T-helper 1 cell treated with Interleukin-12 subunit alpha and Interleukin-12 subunit beta and Interleukin-4 antibody, amounts not matched to agents 30 ng/mL and 1 ng/mL, for 36 hours (primary cell): ENCODE data around the gene DNAJC2. TPM values are rescaled to one million over a fixed set of nuclear protein-coding genes. Genes with fewer than 3 reads are reported as not detected.

Source experiments
- intact Hi-C: fragments of 100-400 bp; cut with micrococcal nuclease; formaldehyde crosslinking; loops from one replicate; pipeline ENCODE4 v1.15.1; 2024
- total RNA-seq: library from RNA; stranded (reverse); gene quantifications from 2 replicates; pipeline ENCODE4 v1.2.3, GENCODE V29; 2022

Gene DNAJC2, protein sequence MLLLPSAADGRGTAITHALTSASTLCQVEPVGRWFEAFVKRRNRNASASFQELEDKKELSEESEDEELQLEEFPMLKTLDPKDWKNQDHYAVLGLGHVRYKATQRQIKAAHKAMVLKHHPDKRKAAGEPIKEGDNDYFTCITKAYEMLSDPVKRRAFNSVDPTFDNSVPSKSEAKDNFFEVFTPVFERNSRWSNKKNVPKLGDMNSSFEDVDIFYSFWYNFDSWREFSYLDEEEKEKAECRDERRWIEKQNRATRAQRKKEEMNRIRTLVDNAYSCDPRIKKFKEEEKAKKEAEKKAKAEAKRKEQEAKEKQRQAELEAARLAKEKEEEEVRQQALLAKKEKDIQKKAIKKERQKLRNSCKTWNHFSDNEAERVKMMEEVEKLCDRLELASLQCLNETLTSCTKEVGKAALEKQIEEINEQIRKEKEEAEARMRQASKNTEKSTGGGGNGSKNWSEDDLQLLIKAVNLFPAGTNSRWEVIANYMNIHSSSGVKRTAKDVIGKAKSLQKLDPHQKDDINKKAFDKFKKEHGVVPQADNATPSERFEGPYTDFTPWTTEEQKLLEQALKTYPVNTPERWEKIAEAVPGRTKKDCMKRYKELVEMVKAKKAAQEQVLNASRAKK
- 35.5 and 39.5 TPM in 2 replicates for total RNA-seq

DNA sequence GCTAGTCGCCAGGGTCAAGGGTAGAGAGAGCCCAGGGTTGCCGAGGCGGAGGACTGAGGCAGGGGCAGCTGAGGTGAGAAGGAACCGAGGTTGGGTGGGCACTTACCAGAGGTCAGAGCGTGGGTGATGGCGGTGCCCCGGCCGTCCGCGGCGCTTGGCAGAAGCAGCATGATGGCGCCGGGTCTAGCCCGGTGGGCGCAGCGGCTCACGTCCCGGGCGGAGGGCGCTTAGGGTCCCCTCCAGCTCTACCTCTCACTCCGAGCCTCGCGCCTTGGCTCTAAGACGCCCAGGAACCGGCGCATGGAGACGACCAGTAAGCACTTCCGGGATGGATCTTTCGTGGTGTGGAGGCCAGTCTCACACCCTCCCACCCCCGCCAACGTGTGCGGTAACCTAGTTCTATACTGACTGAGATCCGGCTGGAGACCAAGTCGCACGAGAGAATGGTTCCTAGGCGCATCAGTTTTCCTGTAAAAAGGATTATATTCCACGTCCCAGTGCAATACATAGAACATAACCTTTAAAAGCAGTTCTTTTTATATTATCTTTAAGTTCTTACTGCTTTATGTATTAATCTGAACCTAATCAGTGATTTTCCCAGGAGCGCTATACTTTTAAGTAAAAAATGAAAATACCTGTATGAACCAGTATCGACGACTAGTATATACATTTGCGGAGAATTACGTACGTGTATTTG lies at the start of gene DNAJC2:
Gene DNAJC2, minus strand, starts transcription at position 315 of the 697 bp plus-strand sequence. Its CDS starts 145 bp downstream, at position 170.
- intact Hi-C loops, result loop anchor here (1.0 to 10.0 kb wide), 8 partner anchors 47 to 1600 kb away; partner anchors contain the start of genes ARMC10, CUX1, FAM185A and NAPEPLD

DNA sequence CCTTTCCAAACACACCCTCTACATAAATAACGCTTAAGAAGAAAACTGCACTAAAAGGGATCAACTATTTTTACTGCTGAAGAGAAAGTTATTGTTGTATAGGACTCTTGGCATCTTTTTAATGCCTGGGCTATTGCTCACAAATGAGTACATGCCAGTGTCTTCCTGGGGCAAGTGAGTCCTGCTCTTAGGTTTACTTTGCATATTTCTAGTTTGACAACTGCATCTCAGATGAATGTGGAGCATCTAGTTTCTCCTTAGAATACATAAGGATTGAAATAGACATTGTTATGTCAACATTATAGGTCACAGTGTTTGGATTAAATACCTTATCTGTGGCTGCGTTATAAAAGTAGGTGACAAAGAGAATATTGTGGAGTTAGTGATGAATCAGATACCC lies 47.4 kb upstream of the DNAJC2 start:
- intact Hi-C loops, result no loop called here

DNA sequence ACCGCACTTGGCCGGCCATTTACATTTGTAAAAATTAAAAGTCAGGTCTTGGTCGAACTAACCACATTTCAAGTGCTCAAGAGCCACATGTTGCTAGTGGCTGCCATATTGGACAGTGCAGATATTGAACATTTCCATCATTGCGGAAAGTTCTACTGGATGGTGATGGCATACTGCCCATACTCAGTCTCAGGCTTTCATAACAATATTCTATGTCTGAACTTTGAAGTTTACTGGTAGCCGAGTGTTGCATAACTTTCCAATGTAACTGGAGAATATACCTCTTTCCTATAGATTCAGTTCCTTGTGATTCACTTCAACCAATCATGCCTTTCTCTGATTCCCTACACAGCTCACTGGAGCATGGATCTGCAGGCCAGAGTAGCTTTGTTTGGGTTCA lies 46.6 kb upstream of the DNAJC2 start:
- intact Hi-C loops, result no loop called here

DNA sequence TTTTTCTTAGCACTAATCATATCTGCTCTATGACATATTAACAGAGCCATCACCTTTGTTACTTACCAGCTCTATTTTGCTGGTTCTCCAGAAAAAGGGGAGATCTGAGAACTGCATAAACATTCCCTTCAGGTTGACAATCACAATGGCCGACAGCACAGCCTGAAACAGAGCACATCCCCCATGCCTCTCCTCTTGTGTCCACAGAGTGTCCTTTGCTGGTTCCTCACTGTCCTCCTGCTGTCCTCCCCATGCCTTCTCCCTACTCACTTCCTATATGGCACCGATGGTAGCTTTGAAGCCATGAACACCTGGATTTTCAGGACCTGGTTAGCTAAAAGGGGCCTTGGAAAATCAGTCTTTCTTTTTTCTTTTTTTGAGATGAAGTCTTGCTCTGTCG lies 44.7 kb upstream of the DNAJC2 start:
- intact Hi-C loops, result no loop called here

DNA sequence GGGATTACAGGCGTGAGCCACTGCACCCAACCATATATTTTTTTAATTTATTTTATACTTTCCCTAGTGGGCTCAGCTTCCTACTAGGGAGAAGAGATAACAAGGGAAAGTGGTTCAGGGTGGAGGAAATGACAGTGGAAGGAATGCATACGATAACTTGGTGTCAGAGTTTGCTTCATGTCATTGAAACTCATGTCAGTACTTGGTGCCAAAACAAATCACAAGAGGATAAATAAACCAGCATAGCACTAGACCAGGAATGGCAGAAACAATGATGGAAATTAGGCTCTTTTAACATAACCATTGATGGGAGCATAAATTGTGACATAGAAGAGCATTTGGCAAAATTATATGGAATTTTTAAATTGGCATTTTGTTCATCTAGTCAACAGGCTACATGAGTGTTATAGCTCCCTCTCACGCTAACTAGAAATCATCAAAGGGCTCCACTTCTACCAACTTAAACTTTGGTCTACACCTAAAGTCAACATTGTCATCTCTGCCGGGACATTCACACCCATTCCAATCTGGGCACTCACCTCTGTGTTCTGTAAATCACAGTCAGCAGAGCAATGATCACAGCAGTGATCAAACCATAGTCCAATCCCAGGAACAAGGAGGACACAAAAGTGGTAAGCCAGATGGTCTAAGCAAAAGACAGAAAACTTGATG lies 44.0 kb upstream of the DNAJC2 start:
- intact Hi-C loops, result no loop called here

DNA sequence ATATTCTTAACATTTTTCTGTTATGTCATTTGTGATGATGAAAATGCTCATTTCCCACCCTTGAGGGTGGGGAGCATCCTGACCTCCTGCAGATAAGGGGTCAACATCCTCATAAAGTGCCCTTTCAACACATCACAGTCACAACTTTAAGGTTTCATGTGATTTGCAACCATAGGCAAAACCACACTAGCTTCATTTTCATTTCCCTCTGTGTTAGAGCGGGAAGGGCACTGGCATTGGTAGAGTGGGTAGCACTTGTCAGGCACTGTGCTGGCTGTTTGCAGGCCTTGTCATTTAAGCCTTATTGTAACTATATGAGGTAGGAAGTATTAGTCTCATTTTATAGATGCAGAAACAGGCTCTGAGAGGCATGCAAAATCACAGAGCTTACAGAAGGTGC lies 42.7 kb upstream of the DNAJC2 start:
- intact Hi-C loops, result no loop called here

DNA sequence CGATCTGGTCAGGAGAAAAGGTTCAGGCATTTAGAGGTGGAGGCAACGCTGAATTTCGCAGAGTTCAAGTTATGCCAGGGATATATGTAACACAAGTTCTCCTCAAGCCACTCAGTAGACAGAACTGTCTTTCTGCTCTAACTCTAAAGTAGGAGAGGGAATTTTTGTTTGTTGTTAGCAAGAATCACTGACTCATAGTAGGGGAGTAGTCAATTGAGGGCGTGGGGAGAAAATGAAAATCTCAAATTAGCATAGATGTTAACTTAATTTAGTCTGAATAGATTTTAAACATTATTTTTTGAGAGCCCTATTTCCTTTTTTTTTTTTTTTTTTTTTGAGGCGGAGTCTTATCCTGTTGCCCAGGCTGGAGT lies 37.5 kb upstream of the DNAJC2 start:
- intact Hi-C loops, result no loop called here

DNA sequence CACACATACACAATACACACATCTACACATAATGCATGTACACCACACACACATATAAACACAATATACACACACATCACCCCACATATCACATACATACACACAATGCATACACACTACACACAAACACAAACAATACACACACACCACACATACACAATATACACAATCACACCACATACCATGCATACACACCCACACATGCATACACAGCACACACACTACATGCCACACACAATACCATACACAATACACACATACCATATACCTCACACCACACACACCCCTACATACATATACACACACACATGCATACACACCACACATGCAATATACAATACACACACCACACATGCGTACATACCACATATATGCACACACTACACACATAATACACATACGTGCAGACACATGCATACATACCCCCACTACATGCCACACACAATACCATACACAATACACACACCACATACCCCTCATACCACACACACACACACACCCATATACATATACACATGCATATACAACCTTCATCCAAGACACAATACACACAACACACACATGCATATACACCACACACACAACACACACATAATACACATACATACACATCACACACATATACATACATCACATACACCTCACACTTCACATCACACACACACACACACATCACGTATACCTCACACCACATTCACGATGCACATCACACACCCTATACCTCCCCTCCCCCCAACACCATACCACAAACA lies 36.9 kb upstream of the DNAJC2 start:
- intact Hi-C loops, result no loop called here

DNA sequence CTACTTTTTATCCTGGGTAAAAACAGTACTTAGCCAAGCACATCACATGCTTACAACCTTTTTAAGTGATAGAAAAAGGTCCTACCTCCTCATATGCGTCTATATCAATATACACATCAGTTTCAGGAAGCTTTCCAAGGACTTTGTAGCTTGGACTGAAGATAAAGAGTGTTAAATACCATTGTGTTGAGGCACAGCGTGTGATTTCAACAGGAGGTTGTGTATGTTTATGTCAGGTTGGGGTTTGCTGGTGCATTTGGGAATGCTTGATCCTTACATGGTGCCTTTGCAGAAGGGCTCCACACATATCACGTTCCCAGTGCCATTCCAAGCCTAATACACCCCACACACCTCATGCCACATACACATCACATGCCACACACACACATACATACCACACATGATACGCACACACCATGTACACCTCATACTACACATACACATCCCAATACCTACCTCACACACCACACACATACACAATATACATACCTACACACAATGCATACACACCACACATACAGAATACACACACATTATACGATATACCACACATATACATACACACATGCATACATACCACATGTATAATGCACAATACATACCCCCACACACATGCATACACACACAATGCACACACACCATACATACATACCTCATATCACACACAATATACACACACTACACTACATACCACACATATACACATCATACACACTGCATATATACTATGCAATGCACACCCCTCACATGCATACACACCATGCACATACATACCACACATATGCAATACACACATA lies 36.0 kb upstream of the DNAJC2 start:
- intact Hi-C loops, result no loop called here

DNA sequence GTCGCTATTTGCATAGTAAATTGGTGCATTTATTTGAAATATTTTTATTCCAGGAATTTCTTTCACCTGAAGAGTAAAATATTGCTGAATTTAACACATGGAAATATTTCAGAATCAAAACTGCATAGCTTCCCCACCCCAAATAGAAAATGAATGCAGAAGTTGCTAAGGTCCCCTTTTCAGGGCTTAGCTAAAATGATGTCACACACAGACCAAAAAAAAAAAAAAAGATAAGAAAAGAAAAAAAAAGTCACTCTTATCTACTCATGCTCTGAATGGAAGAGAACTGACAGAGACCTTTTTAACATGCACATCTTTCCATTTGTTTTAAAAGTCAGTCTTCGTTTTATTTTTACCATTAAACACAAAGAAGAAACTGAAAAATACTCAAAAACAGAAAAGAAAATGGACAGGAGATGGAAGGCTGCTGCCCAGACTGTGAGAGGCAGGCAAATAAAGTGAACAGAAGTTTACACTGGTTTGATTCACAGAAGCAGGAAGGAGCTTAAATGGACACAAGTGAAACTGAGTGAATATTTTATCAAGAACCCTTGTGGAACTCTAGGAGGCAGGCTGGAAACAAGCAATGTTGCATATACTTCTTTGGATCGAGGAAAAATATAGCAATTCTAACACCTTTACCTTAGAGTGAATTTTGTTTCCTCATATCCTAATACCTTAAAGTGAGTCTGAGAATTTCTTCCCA lies 34.9 kb upstream of the DNAJC2 start:
- intact Hi-C loops, result no loop called here

DNA sequence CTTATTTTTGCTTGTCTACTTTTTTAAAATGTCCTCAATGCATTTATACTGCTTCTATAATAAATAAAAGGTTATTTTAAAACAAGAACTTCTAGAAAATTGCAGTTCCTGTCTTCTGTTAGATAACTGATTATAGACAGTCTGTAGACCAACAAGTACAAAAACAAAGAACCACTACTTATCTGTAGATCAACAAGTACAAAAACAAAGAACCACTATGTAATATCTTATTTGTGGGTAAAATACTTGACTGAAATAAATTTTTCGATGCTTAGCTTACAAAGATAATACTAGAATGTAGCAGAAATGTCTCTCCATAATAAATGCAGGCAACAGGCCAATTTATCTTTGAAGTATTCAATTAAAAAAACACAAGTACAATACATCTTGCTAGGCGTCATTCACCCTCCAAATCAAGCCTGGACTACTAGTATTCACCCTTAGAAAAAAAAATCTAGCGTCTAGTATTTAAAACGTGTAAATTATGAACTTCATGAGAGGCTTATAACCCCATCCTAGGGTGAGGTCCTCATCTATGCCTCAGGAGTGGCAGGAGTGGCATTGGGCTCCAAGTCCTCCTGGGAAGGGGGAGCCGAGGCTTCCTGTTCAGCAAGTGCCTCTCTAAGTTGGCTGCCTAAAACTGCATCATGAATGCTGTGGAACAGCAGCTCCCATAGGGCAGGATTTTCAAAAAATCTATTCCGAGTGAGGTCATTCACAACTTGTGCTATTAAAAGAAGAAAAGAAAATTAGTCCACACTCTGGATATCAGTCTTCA lies 29.5 kb upstream of the DNAJC2 start:
- intact Hi-C loops, result no loop called here

DNA sequence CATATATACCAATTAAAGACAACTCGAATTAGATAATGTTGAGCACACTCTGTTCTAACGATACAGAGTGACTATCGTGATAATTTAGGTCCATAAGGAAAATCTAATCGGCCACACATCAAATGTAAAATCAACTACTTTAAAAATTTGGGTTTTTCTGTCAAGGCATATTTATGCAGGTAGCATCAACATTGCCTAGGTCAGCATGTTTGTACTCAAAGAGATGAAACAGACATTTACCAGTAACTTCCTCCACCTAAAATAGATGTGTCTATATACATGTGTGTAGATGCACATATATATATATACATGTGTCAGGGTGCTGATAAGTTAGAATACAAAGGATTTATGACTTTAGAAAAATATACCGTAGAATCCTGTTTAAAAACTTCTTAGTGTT lies 24.9 kb upstream of the DNAJC2 start:
- intact Hi-C loops, result no loop called here

DNA sequence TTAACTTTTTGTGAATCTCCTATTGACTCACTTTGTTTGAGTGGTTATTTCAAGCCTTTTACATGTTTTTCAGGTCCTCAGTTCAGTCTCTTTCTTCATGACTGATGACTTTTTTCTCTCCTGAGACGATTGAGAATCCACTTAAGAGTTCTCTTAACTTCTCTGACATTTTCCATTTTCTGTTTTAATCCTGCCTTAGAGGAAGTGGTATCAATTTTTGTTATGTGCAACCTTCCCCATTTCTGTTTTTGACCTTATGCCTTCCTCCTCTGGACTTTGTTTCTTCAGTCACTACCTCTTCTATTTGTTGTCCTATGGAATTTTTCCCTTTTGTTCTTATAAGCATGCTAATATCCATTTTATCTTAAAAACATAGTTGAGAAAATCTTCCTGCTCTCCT lies 5.2 kb upstream of the DNAJC2 start:
- intact Hi-C loops, result loop anchor here (10.0 kb wide), 2 partner anchors 1535 to 1595 kb away; partner anchors contain the start of gene CUX1

DNA sequence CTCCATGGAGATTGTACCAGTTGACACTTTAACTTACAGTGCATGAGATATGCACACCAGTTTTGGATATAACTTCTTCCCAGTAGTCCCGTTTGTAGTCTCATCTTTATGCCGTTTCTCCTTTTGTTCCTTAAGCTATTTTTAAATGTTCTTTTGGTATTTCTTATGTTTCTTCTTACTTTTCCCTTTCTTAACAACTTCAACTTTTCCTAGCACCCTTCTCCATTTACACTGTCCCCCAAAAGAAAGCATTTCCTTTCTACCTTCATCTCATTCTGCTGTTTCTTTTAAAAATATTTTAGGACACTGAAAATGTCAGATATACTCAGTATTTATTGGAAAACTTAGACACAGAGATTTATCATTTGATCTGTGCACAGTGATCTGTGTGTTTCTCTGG lies 4.4 kb upstream of the DNAJC2 start:
- intact Hi-C loops, result loop anchor here (10.0 kb wide), 2 partner anchors 1534 to 1596 kb away; partner anchors contain the start of gene CUX1

DNA sequence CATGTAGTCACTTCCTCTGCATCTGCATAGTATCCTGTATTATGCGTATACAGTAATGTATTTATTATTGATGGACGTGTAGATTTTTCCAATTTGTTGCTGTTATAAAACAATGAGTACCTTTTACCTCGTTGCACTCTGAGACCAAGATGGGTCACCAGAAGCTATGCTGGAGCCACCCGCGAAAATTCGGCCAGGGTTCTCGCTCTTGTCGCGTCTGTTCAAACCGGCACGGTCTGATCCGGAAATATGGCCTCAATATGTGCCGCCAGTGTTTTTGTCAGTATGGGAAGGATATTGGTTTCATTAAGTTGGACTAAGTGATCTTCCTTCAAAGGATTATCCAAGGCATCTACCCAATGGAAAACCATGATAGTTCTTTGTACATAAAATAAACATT lies 3.9 kb upstream of the DNAJC2 start:
- intact Hi-C loops, result loop anchor here (10.0 kb wide), 2 partner anchors 1534 to 1596 kb away; partner anchors contain the start of gene CUX1

DNA sequence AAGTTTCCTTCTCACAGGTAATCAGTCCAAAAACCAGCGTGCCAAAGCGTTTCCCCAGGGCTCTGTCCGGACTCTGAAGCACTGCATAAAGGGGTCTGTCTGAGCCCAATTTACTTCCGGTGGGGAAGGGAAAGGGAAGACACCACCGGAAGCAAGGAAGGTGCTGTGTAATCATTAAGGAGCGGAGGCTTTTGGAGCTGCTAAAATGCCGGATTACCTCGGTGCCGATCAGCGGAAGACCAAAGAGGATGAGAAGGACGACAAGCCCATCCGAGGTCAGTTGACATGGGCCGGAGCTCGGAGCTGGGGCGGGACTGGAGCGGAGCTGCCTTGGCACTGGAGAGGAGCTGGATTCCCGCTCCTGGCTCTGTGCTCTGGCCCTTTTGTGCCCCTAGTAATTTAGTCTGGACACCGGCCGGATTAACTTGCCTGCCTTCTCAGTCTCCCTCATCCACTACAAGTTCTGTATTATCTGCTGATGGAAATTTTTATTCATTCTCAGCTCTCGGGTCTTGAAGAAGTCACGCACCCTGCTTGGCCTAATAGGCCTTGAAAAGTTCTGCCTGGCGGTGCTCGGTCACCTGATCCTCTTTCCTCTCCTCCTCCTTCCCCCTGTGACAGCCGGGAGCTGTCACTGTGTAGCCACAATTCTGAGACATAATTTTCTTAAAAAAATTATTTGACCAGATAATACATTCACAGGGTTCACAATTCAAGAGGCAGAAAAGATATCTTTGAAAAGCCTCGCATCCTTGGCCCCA lies 3.1 kb upstream of the DNAJC2 start, which contains the start of gene PSMC2:
Gene PSMC2, plus strand, starts transcription at position 137 of the 761 bp plus-strand sequence. Its CDS starts 69 bp downstream, at position 206.
- intact Hi-C loops, result loop anchor here (1.0 to 10.0 kb wide), 5 partner anchors 60 to 1663 kb away; partner anchors contain the start of gene CUX1

DNA sequence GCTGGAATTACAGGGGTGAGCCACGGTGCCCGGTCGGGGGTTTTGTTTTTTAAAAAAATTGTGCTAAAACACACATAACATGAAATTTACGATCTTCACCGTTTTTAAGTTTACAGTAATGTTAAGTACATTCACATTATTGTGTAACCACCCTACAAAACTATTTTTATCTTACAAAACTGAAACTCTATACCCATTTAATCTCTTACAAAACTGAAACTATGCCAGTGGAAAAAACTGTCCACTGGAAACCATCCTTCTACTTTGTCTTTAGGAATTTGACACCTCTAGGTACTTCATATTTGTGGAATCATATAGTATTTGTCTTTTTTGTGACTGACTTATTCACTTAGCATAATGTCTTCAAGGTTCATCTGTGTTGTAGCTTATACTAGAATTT lies 1.8 kb upstream of the DNAJC2 start:
- intact Hi-C loops, result loop anchor here (2.0 to 10.0 kb wide), 3 partner anchors 1532 to 1664 kb away; partner anchors contain the start of gene CUX1
